NCI-H345 treated with DMSO at 0.1 percent for 48 hours (cell line): ENCODE data around the gene CER1.

Experiments used
- DNase-seq: peaks from one replicate; lab custom pipeline; 2025; ENCODE audit not compliant: unreplicated experiment; lab: John Stamatoyannopoulos, UW

Gene CER1, protein sequence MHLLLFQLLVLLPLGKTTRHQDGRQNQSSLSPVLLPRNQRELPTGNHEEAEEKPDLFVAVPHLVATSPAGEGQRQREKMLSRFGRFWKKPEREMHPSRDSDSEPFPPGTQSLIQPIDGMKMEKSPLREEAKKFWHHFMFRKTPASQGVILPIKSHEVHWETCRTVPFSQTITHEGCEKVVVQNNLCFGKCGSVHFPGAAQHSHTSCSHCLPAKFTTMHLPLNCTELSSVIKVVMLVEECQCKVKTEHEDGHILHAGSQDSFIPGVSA

DNA sequence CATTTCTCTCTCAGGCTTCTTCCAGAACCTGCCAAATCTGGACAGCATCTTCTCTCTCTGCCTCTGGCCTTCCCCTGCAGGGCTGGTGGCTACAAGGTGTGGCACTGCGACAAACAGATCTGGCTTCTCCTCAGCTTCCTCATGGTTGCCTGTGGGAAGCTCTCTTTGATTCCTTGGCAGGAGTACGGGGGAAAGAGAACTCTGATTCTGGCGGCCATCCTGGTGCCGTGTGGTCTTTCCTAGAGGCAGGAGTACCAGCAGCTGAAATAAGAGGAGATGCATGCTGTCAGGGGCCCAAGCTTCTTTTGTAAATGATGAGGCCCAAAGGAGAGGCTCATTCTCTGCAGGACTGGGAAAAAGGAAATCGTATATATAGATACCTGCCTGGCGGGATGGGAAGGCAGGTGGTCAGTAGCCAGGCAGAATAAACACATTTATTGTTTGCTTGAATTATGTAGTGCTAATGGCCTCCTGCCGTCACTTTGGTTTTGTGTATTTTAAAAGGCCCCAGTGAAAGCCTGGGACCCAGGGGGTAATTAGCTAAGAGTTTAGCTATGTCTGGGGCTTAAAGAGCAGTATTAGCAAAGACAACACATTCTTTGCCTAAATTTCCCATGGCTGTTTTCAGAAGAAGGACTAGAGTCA, at the start of gene CER1:
Gene CER1 (minus strand): TSS at position 343 of the 645 bp plus-strand sequence. CDS start 61 bp downstream, at position 282.
- DNase-seq: peak; percentile 57

DNA sequence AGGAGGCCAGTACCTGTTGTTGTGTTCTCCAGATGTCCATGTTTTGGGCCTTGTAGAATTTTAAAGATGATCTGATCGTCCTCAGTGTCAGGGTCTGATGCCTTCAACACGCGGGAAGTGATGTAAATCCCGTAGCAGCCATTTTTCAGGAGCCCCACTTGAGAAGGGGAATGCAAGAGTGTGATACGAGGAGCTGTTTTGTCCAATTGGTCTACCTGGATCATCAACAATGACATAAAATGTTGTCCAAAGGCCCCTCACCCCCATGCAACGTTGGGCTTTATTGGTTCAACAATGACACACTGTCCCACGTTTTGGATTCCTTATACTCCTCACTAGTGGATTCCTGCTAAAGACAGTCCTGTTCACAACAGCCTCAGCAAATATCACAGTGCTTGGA, 48.1 kb upstream of the CER1 start:
- no peak for DNase-seq

DNA sequence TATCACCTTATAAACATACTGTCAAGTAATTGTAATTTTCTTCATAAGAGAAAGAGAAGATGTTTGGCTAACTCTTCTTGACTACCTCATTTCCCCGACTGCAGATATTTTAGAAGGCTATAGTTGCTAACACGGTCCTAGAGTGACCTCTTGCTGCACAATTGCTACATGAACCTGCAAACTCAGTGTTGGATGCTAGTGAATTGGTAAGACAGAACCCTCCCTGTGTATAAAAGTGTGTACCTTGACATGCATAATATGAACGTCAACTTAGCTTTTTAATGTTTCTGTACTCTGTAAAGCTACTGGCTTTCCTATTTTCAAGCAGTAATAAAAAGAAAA, 46.7 kb upstream of the CER1 start:
- DNase-seq: no peak

DNA sequence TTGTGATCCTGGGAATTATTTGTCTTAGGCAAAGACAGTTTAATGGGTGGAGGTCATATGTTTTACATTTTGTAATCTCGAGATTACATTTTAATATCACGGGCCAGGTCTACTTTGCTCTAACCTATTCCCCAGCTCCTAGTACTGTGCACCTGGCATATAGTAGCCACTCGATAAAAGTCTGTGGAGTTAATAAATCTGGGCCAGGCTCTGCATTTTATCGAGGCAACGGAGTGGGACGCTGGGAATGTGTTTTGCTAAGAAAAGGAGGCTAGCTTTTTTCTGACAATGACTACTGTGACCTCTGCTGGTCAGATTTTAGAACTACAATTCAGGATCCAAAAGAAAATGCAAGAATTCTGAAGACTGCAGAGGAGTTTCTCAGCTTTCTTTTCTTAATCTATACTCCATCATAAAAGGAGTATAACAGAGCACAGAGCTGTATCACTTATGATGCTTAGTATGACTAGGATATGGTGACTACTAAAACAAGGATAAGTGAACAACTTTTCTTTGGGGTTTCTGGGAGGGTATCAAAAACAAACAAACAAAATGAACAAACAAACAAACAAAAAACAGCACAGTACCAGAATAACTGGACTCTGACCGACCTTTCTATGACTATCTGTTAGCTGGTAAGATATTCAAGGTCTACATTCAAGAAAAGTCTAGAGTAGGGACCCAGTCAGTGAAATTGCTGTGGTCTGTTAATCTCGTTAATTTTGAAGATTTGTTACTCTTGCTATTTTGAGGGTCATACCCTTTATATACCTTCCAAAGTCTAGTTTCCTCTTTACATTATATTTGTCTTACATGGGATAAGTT, 46.1 kb upstream of the CER1 start:
- DNase-seq: peak; percentile 39

DNA sequence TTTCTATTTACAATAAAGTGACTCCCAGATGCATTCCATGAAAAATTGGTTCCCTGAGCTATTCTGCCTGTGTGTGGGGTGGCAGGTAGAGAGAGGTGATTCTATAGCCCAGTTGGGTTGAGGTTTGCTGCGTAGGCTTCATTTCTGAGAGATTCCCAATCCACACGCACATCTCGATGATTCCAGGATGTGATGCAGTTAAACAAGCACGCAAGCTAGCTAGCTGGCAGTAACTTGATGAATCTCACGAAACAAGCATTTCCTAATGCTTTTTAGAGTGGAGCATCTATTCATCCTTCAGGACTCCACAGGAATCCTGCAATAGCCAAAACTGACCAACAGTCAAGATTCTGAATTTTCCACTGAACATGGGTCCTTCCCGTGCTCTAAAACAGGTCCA, 43.8 kb upstream of the CER1 start:
- DNase-seq: no peak

DNA sequence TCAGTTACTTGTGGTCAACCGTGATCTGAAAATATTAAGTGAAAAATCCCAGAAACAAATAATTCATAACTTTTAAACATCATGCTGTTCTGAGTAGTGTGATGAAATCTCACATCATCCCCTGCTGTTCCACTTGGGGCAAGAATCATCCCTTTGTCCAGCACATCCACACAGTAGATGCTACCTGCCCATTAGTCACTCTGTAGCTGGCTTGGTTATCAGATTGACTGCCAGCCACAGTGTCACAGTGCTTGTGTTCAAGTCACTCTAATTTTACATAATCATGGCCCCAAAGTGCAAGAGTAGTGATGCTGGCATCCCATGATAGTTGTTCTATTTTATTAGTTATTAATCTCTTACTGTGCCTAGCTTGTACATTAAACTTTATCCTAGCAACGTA, 39.1 kb upstream of the CER1 start:
- DNase-seq: no peak

DNA sequence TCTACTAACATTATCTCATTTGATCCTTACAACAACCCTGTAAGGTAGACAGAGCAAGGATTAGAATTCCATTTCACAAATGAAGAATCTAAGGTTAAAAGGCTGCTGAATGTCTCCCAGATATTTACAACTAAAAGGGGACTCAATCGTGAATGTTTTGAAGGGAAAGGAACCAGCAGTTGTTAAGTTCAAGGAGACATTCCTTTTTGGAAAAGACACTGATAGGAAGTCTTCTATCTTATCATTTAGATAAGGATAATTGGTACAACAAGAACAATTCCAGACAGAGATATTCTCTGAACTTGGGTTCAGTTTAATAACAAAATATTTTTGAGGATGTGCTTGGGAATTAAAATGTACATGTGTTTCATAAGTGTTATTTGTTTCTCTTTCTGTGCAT, 37.5 kb upstream of the CER1 start:
- DNase-seq: no peak

DNA sequence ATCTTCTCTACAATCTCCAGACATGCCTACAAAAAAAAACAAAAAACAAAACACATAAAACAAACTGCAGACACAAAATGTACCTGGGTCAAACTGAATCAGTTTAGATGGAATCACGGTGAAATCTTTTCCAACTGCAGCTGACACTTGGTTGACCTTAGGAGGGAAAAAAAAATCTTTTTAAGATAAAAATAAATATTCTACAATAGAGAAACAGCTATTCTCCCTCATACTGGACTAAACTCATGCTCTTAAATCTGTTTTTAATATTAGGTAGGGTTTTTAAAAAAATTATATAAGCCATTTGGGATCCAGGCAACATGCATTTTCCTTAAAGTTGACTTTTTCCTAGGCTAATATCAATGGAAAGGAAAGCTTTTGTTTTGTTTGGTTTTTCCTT, 33.8 kb upstream of the CER1 start:
- no peak for DNase-seq

DNA sequence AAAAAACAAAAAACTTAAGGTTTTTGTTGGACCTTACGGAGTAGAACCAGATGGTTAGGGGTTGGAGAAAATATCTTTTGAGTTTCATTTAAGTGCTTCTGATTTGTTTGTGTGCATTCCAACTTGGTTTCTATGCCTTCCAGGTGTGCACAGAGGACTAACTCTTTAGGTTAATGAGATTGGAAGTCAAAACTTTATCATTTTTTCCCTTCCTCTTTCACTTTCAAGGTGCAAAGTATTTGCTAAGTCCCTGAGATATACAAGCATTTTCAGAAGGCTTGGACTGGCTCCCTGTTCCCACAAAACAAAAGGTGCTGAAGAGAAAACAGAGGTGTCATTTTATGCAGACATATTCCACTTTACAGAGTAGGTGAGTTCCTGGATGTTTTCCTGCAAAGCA, 30.3 kb upstream of the CER1 start:
- no peak for DNase-seq

DNA sequence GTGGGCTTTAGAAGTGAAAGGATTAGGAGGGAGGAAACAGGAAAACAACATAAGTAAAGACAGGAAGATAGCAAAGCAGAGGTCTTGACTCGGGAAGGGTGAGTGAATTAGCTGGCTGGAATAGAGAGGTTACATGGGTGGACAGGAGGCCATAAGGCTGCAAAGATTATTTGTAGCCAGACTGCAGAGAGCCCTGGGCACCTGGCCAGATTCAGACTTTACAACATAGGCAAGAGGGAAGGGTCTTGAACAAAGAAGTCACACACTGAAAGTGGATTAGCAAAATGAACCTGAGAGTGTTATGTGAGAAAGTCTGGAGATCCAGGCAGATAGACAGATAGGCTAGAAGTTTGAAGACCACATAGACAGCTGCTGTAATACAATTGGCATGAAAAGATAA, 29.7 kb upstream of the CER1 start:
- DNase-seq: peak; percentile 25

DNA sequence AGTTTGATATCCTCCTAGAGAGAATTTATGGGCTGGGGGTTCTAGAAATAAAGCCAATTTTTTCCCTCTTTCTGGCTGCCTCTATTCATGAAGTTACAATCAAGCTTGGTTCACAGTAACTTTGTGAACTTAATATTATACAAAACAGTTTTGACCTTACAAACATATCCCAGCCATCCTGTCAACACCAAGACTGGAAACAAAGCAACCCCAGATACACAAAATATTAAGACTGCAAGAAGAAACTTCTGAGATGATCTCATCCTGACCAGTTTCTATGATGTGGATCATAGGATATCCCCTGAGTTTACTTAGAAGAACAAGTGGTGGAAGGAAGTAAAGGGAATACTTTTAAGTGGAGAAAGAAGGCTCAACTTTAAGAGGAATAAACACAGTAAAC, 28.3 kb upstream of the CER1 start:
- no peak for DNase-seq

DNA sequence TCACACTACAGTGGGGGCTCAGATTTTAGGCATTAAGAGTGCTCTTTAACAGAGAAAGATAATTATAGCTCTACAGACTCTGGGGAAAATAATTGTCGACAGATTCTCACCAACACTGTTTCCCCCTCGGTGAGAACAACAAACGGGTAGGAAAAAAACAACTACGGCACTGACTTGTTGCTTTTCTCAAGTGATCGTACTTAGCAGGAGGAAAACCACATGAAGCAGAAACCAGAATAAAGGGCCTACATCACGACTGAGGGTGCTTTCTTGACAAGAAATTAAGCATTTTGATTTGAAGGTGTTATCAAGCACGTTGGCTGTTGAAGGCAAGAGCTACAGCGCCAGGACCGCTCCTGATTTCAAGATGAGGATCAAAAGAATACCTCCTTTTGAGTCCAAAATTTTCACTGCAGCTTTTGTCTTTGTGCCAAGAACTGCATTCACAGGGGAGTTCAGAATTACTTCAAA, 27.2 kb upstream of the CER1 start:
- DNase-seq: no peak

DNA sequence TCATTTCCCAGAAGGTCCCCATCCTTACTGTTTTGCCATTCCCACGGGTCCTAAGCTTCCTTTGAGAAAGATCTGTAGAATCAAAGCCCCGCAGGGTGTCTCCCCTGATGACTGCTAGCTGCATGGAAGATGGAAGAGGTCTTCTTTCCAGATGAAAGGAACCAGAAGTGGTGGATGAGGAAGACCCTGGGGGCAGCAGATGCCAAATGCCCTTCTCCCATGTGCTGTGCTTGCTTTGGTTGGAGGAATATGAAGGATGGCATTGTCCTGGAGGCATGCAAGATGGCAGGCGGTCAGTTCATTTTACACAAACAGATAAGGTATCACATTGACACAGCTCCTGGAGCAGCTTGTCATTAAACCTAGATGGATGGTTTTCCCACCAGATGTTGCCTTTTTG, 25.8 kb upstream of the CER1 start:
- DNase-seq: no peak

DNA sequence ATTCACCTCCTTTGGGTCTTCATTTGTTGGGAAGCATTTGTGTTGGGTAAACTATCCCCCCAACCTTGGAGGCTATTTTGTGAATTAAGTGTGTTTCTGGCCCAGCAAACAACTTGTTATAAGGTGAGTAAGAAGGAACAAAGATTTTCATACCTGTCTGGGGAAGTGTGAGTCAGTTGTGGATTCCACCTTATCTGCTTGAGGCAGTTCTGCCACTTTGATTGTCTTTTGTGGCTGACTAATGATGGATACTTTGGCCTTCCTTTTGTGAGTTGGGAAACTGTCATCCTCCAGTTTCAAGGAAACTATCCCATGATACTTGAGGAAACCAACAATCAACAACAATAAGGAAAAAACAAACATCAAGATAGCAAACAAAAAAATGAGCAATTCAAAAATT, 24.6 kb upstream of the CER1 start:
- no peak for DNase-seq

DNA sequence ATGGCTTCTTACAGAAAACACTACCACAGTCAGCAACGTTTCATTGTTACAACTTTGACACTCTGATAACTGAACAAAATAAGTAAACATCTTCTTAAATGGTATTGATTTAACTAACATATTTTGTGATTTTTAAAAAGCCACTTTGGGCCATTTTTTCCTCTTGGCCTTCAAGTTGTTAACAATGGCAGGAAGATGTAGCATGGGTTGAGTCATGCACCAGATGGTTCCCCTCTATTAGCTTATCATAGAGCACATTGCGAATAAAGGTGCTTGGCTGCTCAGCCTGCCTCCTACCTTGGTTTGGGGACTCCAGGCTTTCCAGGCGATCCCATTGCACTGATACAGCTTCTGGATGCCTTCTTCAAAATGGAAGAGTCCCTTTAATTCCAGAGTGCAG, 24.1 kb upstream of the CER1 start:
- no peak for DNase-seq

DNA sequence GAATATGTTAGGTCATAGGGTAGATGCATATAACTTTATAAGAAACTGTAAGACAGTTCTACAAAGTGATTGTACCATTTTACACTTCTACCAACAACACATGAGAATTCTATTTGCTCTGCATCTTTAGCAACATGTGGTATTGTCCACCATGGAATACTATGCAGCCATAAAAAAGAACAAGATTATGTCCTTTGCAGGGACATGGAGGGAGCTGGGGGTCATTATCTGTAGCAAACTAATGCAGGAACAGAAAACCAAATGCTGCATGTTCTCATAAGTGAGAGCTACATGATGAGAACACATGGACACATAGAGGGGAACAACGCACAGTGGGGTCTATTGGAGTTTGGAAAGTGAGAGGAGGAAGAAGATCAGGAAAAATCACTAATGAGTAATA, 22.2 kb upstream of the CER1 start:
- no peak for DNase-seq

DNA sequence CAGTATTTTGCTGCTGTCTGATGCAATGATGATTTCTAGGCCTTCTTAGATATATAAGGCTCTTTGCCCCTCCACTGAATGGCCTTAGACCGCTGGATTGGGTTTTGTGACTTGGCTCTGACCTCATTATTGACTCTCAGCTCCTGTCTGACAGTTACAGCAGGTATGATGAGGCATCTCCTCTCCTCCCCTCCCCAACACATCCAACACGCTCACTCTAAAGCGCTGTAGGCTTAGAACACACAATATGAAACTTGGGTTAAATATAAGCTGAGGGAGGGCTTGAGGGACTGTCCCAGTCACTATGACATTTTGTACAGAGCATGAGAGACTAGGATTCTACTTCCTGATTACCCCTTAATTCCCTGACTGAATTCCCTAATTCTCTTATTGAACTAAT, 18.8 kb upstream of the CER1 start:
- DNase-seq: no peak

DNA sequence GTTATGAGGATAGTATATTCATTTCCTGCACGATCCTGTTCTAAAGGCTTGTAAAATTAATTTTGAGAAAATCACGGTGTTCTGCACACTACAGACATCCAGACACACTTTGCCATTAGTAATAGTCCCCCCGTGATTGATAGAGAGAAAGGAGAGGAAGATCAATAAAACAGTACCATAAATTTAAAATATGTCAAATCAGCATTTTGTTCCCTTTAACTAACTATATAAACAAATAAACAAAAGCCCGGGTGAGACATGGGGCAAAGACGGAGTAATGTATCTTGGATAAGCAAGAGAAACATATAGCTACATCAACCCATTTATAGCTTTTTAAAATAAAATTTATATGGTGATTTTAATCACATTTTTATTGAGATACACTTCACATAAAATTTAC, 10.6 kb upstream of the CER1 start:
- no peak for DNase-seq

DNA sequence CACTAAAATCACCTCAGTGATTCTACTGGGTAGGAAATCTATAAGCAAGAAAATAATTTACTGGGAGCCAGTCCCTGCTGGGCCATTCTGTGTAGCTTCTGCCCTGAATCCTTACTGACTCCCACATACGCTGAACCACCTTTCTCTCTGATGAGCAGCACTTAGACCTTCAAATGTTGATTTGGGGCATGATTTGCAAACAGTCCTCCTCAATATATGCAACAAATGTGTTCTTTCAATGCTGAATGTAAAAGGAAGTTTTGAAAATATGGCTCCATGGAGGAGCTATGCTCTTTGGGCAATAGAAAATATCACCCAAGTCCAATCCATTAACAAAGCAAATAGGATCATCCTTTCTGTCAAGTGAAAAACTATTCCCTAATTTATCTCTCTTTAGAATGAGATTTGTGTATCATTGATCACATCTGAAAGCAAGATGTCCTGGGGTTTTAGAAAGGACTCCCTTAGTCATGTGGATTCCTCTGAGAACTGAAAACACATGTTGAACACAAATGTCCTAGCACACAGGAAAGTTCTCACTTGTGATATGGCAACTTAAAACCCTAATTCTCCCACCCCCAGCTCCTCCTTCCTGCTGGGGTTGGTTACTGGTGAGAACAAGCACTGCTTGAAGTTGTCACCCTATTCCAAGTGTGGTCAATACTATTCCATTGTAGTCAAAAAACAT, 8.9 kb upstream of the CER1 start:
- no peak for DNase-seq

DNA sequence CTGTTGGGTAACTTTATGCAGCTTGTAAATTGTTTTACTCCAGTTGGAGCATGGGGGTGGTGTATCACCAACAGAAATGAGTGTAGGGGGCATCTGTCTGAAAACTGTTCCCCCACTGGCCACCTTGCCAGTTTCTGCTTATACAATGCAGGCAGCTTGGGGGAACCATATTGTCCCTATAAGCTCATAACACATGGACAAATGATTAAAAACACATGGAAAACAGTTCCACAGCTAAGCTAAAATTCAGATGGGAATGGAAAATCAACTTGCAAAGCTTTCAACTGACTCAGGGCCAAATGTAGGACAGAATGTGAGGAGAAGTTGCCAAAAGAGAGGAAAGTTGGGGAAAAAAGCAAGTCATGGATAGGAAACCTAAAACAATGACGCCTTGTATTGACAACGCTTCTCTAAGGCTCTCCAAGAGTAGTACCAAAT, 7.9 kb upstream of the CER1 start:
- no peak for DNase-seq

DNA sequence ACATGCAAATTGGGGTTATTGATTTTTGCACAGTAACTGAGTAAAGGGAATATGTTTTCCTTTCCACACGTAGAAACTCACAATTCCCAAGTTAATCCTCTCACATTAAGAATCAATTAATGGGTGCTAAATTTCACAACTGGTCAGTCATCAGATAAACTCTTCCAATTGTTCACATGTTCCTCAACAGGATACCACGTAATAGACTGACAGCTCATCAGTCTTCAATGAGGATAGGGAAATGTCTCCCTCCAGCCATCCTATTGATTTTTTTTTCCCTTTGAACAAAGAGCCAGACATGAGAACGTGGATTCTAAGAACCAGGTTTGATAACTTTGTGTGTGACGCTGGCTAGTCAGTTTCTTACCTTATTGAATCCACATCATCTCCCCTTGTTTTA, 768 bp upstream of the CER1 start:
- no peak for DNase-seq
